Esophagus squamous epithelium (tissue), 5 donors: ENCODE results near the gene RAET1L. TPM values are rescaled to one million over a fixed set of nuclear protein-coding genes. Genes with fewer than 3 reads are reported as not detected.
"Not testable (repeated sequence)": the region's sequence is repeated elsewhere in the genome, so short reads cannot be mapped to it uniquely, and the experiment has no call there.

Source experiments
- DNase-seq: peaks from one replicate; lab custom pipeline; 2025; lab: John Stamatoyannopoulos, UW
- H3K27ac ChIP-seq, 4 donors: fragments of 200-600 bp; sonication (generic); one replicate each; pipeline ENCODE4 v1.5.1; 2016 to 2019; ENCODE audit warnings: mild to moderate bottlenecking in 1 of 4
- H3K27me3 ChIP-seq, 4 donors: fragments of 200-600 bp; sonication (generic); 1 replicate in 3 of 4; 2 replicates in 1 of 4; pipeline versions ENCODE4 v1.5.1 to v1.6.0; 2017 to 2021; ENCODE audit warnings: antibody characterized with exemption in 1 of 4
- H3K36me3 ChIP-seq, 3 donors: fragments of 200-600 bp; sonication (generic); one replicate each; pipeline ENCODE4 v1.5.1; 2016 to 2019
- H3K4me1 ChIP-seq, 3 donors: fragments of 200-600 bp; sonication (generic); one replicate each; pipeline ENCODE4 v1.5.1; 2017 to 2019
- H3K4me3 ChIP-seq, 4 donors: fragments of 200-600 bp; sonication (generic); 1 replicate in 3 of 4; 2 replicates in 1 of 4; pipeline ENCODE4 v1.5.1; 2016 to 2019; ENCODE audit warnings: mild to moderate bottlenecking in 2 of 4, moderate library complexity in 1 of 4
- H3K9me3 ChIP-seq, 3 donors: fragments of 200-600 bp; sonication (generic); one replicate each; pipeline ENCODE4 v1.5.1; 2016 to 2019
- CTCF ChIP-seq, 6 experiments: fragments of 450-650 bp in 4 of 6; fragments of 200-600 bp in 2 of 6; sonication (generic) in 2 of 6; IDR thresholded peaks; one replicate each; pipeline ENCODE4 v1.5.1; 2016 to 2019; ENCODE audit warnings: antibody characterized with exemption in 6 of 6, mild to moderate bottlenecking in 4 of 6, moderate library complexity in 4 of 6
- POLR2A ChIP-seq, 4 donors: fragments of 450-650 bp; IDR thresholded peaks; one replicate each; pipeline ENCODE4 v1.6.1; 2017; ENCODE audit warnings: antibody characterized with exemption in 4 of 4, mild to moderate bottlenecking in 4 of 4, moderate library complexity in 3 of 4
- WGBS, 2 donors: methylation state at CpG; one replicate each; pipeline ENCODE4 v1.1.5; 2018; 5-methylcytosine and 5-hydroxymethylcytosine counted together
- intact Hi-C: fragments of 100-400 bp; cut with DNase I; formaldehyde crosslinking; loops from one replicate; pipeline ENCODE4 v1.15.0; 2022
- total RNA-seq, 4 donors: library from RNA; depleted of rRNA; stranded (reverse); fragments of >200 nt; gene quantifications; one replicate each; pipeline ENCODE4 v1.1.0, GENCODE V29; 2016
- donor health status: DM: yes; HTN: yes; CAD: no.

The RAET1L gene
- 10 to 100 TPM; 14.5 to 99.5 (median 62.5) TPM for total RNA-seq

- peak within 1 kb of the TSS; percentile 9 to 57 (median 44) for H3K4me3 ChIP-seq
- H3K27me3 ChIP-seq = peaks cover 0 to 49% (median 0%) of the 10 kb centered on the region in 4 donors
- no peak for DNase-seq
- H3K4me1 ChIP-seq = peaks cover 16 to 39% (median 20%) of the 10 kb centered on the region in 3 donors
- H3K9me3 ChIP-seq = no peaks in the 10 kb centered on the region
- TF ChIP-seq POLR2A (IDR thresholded peaks at IDR 0.05) (peak in 1 of 4 donors; percentile 32), CTCF (IDR thresholded peaks at IDR 0.05) (no peak)
- WGBS, 2 donors = 1 to 2% methylated on average over 20 to 26 of the region's 36 CpGs
- H3K36me3 ChIP-seq = no peaks in the 10 kb centered on the region
- intact Hi-C loops = no loop called here
- peak within 1 kb of the TSS; percentile 39 to 85 (median 70) for H3K27ac ChIP-seq
Measured at GRCh38 chr6:150025201-150025917, at the start of gene RAET1L. Gene RAET1L (minus strand): TSS chr6:150025532. CDS start chr6:150025471, 61 bp downstream.

GRCh38 chr6:150075034-150075421 lies 49.7 kb upstream of the RAET1L start:
- intact Hi-C loops = no loop called here
- no peak for TF ChIP-seq POLR2A (IDR thresholded peaks at IDR 0.05)
- no peak for TF ChIP-seq CTCF (IDR thresholded peaks at IDR 0.05)

GRCh38 chr6:150074396-150075033 lies 49.2 kb upstream of the RAET1L start:
- intact Hi-C loops, H3K27me3 ChIP-seq, H3K27ac ChIP-seq, DNase-seq, H3K9me3 ChIP-seq, H3K36me3 ChIP-seq, H3K4me3 ChIP-seq: not testable (repeated sequence)
- peaks cover 6 to 37% (median 14%) of the 10 kb centered on the region in 3 donors for H3K4me1 ChIP-seq
- 88 to 99% methylated on average over 2 to 4 of the region's 4 CpGs for WGBS, 2 donors

More at GRCh38 chr6:150075034-150075421, 49.7 kb upstream of the RAET1L start:
- Histone ChIP-seq H3K4me1 (peaks cover 6 to 38% (median 14%) of the 10 kb centered on the region in 3 donors), H3K27ac (no peak overlapping the region), H3K4me3 (no peak overlapping the region), H3K9me3 (no peaks in the 10 kb centered on the region), H3K36me3 (no peaks in the 10 kb centered on the region), H3K27me3 (peaks cover 0 to 11% (median 0%) of the 10 kb centered on the region in 4 donors)
- WGBS, 2 donors = 67 to 72% methylated on average over 2 of the region's 2 CpGs
- DNase-seq = no peak

GRCh38 chr6:150072201-150072600 lies 46.9 kb upstream of the RAET1L start:
- TF ChIP-seq CTCF (IDR thresholded peaks at IDR 0.05) = peak in 1 of 6 experiments; percentile 11
- no peak for TF ChIP-seq POLR2A (IDR thresholded peaks at IDR 0.05)
- Histone ChIP-seq H3K36me3 (no peaks in the 10 kb centered on the region), H3K9me3 (no peaks in the 10 kb centered on the region), H3K27ac (peak overlapping the region in 1 of 4 donors; percentile 18), H3K27me3 (peaks cover 0 to 5% (median 0%) of the 10 kb centered on the region in 4 donors), H3K4me3 (no peak overlapping the region), H3K4me1 (peaks cover 12 to 45% (median 14%) of the 10 kb centered on the region in 3 donors)
- intact Hi-C loops = no loop called here
- 36 to 39% methylated on average over 5 to 7 of the region's 8 CpGs for WGBS, 2 donors
- DNase-seq = no peak

- intact Hi-C loops = no loop called here
- no peak for DNase-seq
- 38 to 76% methylated on average over 2 of the region's 3 CpGs for WGBS, 2 donors
Measured at GRCh38 chr6:150070236-150070818, 45.0 kb upstream of the RAET1L start.

More at GRCh38 chr6:150070236-150070818, 45.0 kb upstream of the RAET1L start:
- peaks cover 0 to 6% (median 0%) of the 10 kb centered on the region in 3 donors for H3K36me3 ChIP-seq
- H3K27ac ChIP-seq = no peak overlapping the region
- no peak overlapping the region for H3K4me3 ChIP-seq
- H3K4me1 ChIP-seq = peaks cover 12 to 45% (median 14%) of the 10 kb centered on the region in 3 donors
- no peaks in the 10 kb centered on the region for H3K9me3 ChIP-seq
- no peak for TF ChIP-seq CTCF (IDR thresholded peaks at IDR 0.05)
- no peak for TF ChIP-seq POLR2A (IDR thresholded peaks at IDR 0.05)
- peaks cover 0 to 5% (median 0%) of the 10 kb centered on the region in 4 donors for H3K27me3 ChIP-seq
